ENCODE data around the gene NAA35.
A peak's percentile ranks its signal among the peaks of the same experiment; 100 is the strongest.

The NAA35 gene

GRCh38 chr9:85900504-85901201, 40.3 kb upstream of the NAA35 start:
- H3K27me3 ChIP-seq (ENCODE audit: insufficient read depth, poor library complexity, severe bottlenecking): no peaks in the 10 kb centered on the region
- DNase-seq (ENCODE audit: low read depth in 1 of 2, low spot score in 1 of 2): peak in 1 of 2 experiments; percentile 54
- TF ChIP-seq SPI1 (IDR thresholded peaks at IDR 0.05; ENCODE audit: borderline replicate concordance, low read depth) (no peak), CTCF (IDR thresholded peaks at IDR 0.05; ENCODE audit: insufficient read depth, low read length) (peak; percentile 46), POLR2AphosphoS5 (IDR thresholded peaks at IDR 0.05; ENCODE audit: low read depth) (no peak), GABPA (IDR thresholded peaks at IDR 0.05; ENCODE audit: low read depth) (no peak), REST (IDR thresholded peaks at IDR 0.05; ENCODE audit: insufficient replicate concordance, low read depth) (no peak)
- no peak overlapping the region for H3K27ac ChIP-seq (replicated peaks)
- no peak overlapping the region for H3K4me3 ChIP-seq (replicated peaks; ENCODE audit: insufficient read depth, low read length)

- H3K4me3 ChIP-seq (replicated peaks; ENCODE audit: insufficient read depth, low read length): no peak overlapping the region
- DNase-seq (ENCODE audit: low read depth in 1 of 2, low spot score in 1 of 2): no peak
- TF ChIP-seq CTCF (IDR thresholded peaks at IDR 0.05; ENCODE audit: insufficient read depth, low read length) (no peak), SPI1 (IDR thresholded peaks at IDR 0.05; ENCODE audit: borderline replicate concordance, low read depth) (no peak), GABPA (IDR thresholded peaks at IDR 0.05; ENCODE audit: low read depth) (no peak), POLR2AphosphoS5 (IDR thresholded peaks at IDR 0.05; ENCODE audit: low read depth) (no peak), REST (IDR thresholded peaks at IDR 0.05; ENCODE audit: insufficient replicate concordance, low read depth) (no peak)
- H3K27ac ChIP-seq (replicated peaks): no peak overlapping the region
- H3K27me3 ChIP-seq (ENCODE audit: insufficient read depth, poor library complexity, severe bottlenecking): no peaks in the 10 kb centered on the region
Measured at GRCh38 chr9:85904975-85905374, 36.0 kb upstream of the NAA35 start.

GRCh38 chr9:85905957-85906356, 35.0 kb upstream of the NAA35 start:
- TF ChIP-seq CTCF (IDR thresholded peaks at IDR 0.05; ENCODE audit: insufficient read depth, low read length) (no peak), GABPA (IDR thresholded peaks at IDR 0.05; ENCODE audit: low read depth) (no peak), SPI1 (IDR thresholded peaks at IDR 0.05; ENCODE audit: borderline replicate concordance, low read depth) (no peak), REST (IDR thresholded peaks at IDR 0.05; ENCODE audit: insufficient replicate concordance, low read depth) (no peak), POLR2AphosphoS5 (IDR thresholded peaks at IDR 0.05; ENCODE audit: low read depth) (no peak)
- Histone ChIP-seq H3K27me3 (ENCODE audit: insufficient read depth, poor library complexity, severe bottlenecking) (no peaks in the 10 kb centered on the region), H3K4me3 (replicated peaks; ENCODE audit: insufficient read depth, low read length) (no peak overlapping the region)

More at GRCh38 chr9:85905957-85906356, 35.0 kb upstream of the NAA35 start:
- DNase-seq (ENCODE audit: low read depth in 1 of 2, low spot score in 1 of 2): no peak
- no peak overlapping the region for H3K27ac ChIP-seq (replicated peaks)

All from HL-60 (cell line).